GM12874 (cell line): Measurements from ENCODE around the gene PDS5A.

Experiments
- TF ChIP-seq, protein P1 (sequence below): IDR thresholded peaks from 2 replicates; pipeline ENCODE4 v1.5.1; 2011; ENCODE audit warnings: low read depth, mild to moderate bottlenecking, control low read depth, low read length, moderate library complexity; ENCODE audit not compliant: insufficient read depth

The PDS5A gene

DNA sequence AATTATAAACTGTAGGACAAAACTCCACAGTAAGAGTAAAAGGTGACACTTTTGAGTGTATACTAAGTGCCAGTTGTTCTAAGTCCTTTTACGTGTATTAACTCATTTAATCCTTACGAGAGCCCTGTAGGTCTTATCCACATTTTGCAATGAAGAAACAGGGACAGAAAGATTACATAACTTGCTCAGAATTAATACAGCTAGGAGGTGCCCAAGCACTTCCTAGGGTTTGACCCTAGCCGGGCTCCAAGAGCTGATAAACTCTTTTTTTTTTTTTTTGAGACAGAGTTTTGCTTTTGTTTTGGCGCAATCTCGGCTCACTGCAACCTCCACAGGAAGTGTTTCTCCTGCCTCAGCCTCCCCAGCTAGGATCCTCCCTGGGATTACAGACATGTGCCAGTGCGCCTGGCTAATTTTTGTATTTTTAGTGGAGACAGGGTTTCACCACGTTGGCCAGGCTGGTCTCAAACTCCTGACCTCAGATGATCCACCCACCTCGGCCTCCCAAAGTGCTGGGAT lies 169.4 kb downstream of the PDS5A start:
- TF ChIP-seq, protein P1, sequence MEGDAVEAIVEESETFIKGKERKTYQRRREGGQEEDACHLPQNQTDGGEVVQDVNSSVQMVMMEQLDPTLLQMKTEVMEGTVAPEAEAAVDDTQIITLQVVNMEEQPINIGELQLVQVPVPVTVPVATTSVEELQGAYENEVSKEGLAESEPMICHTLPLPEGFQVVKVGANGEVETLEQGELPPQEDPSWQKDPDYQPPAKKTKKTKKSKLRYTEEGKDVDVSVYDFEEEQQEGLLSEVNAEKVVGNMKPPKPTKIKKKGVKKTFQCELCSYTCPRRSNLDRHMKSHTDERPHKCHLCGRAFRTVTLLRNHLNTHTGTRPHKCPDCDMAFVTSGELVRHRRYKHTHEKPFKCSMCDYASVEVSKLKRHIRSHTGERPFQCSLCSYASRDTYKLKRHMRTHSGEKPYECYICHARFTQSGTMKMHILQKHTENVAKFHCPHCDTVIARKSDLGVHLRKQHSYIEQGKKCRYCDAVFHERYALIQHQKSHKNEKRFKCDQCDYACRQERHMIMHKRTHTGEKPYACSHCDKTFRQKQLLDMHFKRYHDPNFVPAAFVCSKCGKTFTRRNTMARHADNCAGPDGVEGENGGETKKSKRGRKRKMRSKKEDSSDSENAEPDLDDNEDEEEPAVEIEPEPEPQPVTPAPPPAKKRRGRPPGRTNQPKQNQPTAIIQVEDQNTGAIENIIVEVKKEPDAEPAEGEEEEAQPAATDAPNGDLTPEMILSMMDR = no peak

DNA sequence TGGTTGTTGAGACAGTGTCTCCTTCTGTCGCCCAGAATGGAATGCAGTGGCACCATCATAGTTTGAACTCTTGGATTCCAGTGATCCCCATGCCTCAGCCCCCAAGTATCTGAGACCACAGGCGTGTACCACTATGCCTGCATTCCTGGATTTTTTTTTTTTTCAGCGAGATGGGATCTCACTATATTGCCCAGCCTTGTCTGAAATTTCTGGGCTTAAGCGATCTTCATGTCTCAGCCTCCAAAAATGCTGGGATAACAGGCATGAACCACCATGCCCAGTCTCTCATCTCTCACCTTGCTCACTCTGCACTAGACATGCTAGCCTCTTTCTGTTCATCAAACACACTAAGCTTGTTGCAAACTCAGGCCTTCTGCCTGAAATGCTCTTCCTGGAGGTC lies 175.7 kb downstream of the PDS5A start:
- TF ChIP-seq, protein P1 = no peak

GRCh38 chr4:39792529-39792928 lies 185.2 kb downstream of the PDS5A start:
- TF ChIP-seq, protein P1 = no peak

DNA sequence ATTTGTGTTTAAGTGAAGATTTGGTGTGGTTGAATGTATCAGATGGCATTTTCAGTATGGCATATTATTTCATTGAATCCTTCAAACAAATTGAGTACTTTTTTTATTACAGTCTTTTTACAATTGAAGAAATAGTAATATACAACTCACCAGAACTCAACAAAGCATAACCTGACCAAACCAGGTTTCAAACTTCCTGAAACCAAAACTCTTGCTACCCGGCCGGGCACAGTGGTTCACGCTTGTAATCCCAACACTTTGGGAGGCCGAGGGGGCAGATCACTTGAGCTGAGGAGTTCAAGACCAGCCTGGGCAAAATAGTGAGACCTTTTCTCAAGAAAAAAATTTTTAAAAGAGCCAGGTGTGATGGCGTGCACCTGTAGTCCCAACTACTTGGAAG lies 185.6 kb downstream of the PDS5A start:
- TF ChIP-seq, protein P1 = no peak

- TF ChIP-seq, protein P1 = no peak
Observed at GRCh38 chr4:39786838-39787237, 190.9 kb downstream of the PDS5A start.

DNA sequence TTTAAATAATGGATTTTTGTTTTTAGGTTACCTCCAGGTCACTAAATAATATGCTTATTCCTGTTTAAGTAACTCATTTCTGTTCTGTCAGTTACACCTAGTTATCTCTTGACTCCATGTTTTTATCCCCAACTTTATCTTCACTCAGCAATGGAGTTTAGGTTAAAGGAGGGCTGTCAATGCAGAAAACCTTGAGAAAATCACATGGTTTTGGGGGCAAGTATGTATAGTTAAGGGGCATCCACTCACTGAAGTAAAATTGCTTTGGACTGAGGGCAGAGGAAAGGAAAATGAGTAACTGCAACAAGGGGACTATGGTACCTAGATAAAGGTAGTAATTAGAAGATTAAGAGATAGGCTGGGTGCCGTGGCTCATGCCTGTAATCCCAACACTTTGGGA lies 192.6 kb downstream of the PDS5A start:
- TF ChIP-seq, protein P1 = no peak
